IMR-90 (cell line): Measurements from ENCODE around the gene PDE8B. TPM values are rescaled to one million over a fixed set of nuclear protein-coding genes. Genes with fewer than 3 reads are reported as not detected.

Source experiments
- ATAC-seq: fragments of 200-7000 bp; cut with Tn5 transposase; 2 replicates; pipeline ENCODE4 v1.9.1; 2020; ENCODE audit warnings: low read depth, mild to moderate bottlenecking, moderate library complexity
- BruUV-seq: library from RNA; stranded (reverse); fragments of 400-500 nt; replicated peaks from 2 replicates; lab custom pipeline; 2021; lab: Mats Ljungman, UMichigan
- CTCF ChIA-PET: fragments of 300-600 bp; formaldehyde crosslinking; extraction: SDS; loops from one replicate; lab custom pipeline; 2021; ENCODE audit warnings: antibody characterized with exemption; lab: Yijun Ruan, JAX
- POLR2A ChIA-PET: fragments of 300-600 bp; sonication (Branson Sonifier 250); formaldehyde crosslinking; loops from one replicate; lab custom pipeline; 2022; ENCODE audit warnings: antibody characterized with exemption; ENCODE audit not compliant: unreplicated experiment; lab: Charles Lee
- DNase-seq: peaks from one replicate; pipeline ENCODE4 v3.0.0; 2013
- H2AFZ ChIP-seq: replicated peaks from 2 replicates; pipeline ENCODE3; 2013; ENCODE audit warnings: low read length, mild to moderate bottlenecking; ENCODE audit not compliant: poor library complexity
- H2AK5ac ChIP-seq: 2 replicates; pipeline ENCODE4 v1.6.1; 2013; ENCODE audit warnings: low read depth, low read length, inconsistent platforms
- H2AK9ac ChIP-seq: replicated peaks from 2 replicates; pipeline ENCODE3; 2013; ENCODE audit warnings: mild to moderate bottlenecking, low read depth, low read length, moderate library complexity; ENCODE audit not compliant: poor library complexity
- H2BK120ac ChIP-seq: 2 replicates; pipeline ENCODE4 v1.6.1; 2013; ENCODE audit warnings: low read depth, low read length, inconsistent platforms
- H2BK15ac ChIP-seq: 3 replicates; pipeline ENCODE4 v1.6.1; 2013; ENCODE audit warnings: low read depth, low read length, inconsistent platforms
- H2BK20ac ChIP-seq: 2 replicates; pipeline ENCODE4 v1.6.1; 2013; ENCODE audit warnings: low read depth, mild to moderate bottlenecking, inconsistent platforms, low read length, moderate library complexity
- H2BK5ac ChIP-seq: 2 replicates; pipeline ENCODE4 v1.6.1; 2013; ENCODE audit warnings: mild to moderate bottlenecking, low read depth, low read length, inconsistent platforms; ENCODE audit not compliant: poor library complexity, severe bottlenecking
- H3K14ac ChIP-seq: replicated peaks from 2 replicates; pipeline ENCODE4 v1.6.1; 2013; ENCODE audit warnings: low read depth, low read length, inconsistent platforms
- H3K18ac ChIP-seq: 2 replicates; pipeline ENCODE4 v1.6.1; 2013; ENCODE audit warnings: low read depth, low read length, control low read depth
- H3K23ac ChIP-seq: 2 replicates; pipeline ENCODE4 v1.6.1; 2013; ENCODE audit warnings: low read depth, low read length, inconsistent platforms
- H3K27ac ChIP-seq: 2 replicates; pipeline ENCODE4 v1.5.1; 2013; ENCODE audit warnings: mild to moderate bottlenecking, control low read depth, low read length; ENCODE audit not compliant: insufficient read depth
- H3K27me3 ChIP-seq: 2 replicates; pipeline ENCODE4 v1.6.1; 2013; ENCODE audit warnings: low read length; ENCODE audit not compliant: control insufficient read depth, insufficient read depth
- H3K36me3 ChIP-seq: 2 replicates; pipeline ENCODE4 v1.6.1; 2013; ENCODE audit warnings: low read length, mixed read lengths; ENCODE audit not compliant: control insufficient read depth, insufficient read depth
- H3K4ac ChIP-seq: 2 replicates; pipeline ENCODE4 v1.6.1; 2013; ENCODE audit warnings: low read depth, low read length, inconsistent platforms
- H3K4me1 ChIP-seq: 2 replicates; pipeline ENCODE4 v1.6.1; 2013; ENCODE audit warnings: low read length, mixed read lengths; ENCODE audit not compliant: control insufficient read depth, insufficient read depth
- H3K4me2 ChIP-seq: 2 replicates; pipeline ENCODE4 v1.6.1; 2013; ENCODE audit warnings: low read depth, mild to moderate bottlenecking, control low read depth, low read length, moderate library complexity
- H3K4me3 ChIP-seq: 2 replicates; pipeline ENCODE4 v1.5.1; 2013; ENCODE audit warnings: low read depth, mild to moderate bottlenecking, control low read depth, low read length, moderate library complexity; ENCODE audit not compliant: insufficient read depth
- H3K56ac ChIP-seq: 2 replicates; pipeline ENCODE4 v1.6.1; 2013; ENCODE audit warnings: low read length, inconsistent platforms; ENCODE audit not compliant: insufficient read depth; ENCODE audit errors: extremely low read depth
- H3K79me1 ChIP-seq, 2 experiments: 2 replicates each; pipeline ENCODE4 v1.6.1; 2013; ENCODE audit warnings: low read length in 2 of 2, inconsistent platforms in 1 of 2, low read depth in 1 of 2
- H3K9ac ChIP-seq: 2 replicates; pipeline ENCODE4 v1.6.1; 2013; ENCODE audit warnings: low read depth, low read length, control low read depth
- H3K9me1 ChIP-seq: 2 replicates; pipeline ENCODE4 v1.6.1; 2013; ENCODE audit warnings: low read length, inconsistent platforms; ENCODE audit not compliant: insufficient read depth
- H3K9me3 ChIP-seq: 2 replicates; pipeline ENCODE4 v1.6.1; 2013; ENCODE audit warnings: low read length; ENCODE audit not compliant: control insufficient read depth, insufficient read depth
- H4K20me1 ChIP-seq: 2 replicates; pipeline ENCODE4 v1.6.1; 2013; ENCODE audit warnings: low read length, inconsistent platforms; ENCODE audit not compliant: insufficient read depth
- H4K5ac ChIP-seq: 2 replicates; pipeline ENCODE4 v1.6.1; 2013; ENCODE audit warnings: mild to moderate bottlenecking, low read depth, low read length, control low read depth
- H4K8ac ChIP-seq, 2 experiments: 2 replicates each; pipeline ENCODE4 v1.6.1; 2013; ENCODE audit warnings: low read depth in 2 of 2, low read length in 2 of 2, control low read depth in 1 of 2, inconsistent platforms in 1 of 2
- H4K91ac ChIP-seq: 2 replicates; pipeline ENCODE4 v1.6.1; 2013; ENCODE audit warnings: low read depth, low read length, inconsistent platforms; ENCODE audit not compliant: insufficient read depth
- BHLHE40 ChIP-seq: fragments of 150-350 bp; IDR thresholded peaks from 2 replicates; pipeline ENCODE4 v1.6.1; 2016; ENCODE audit warnings: mild to moderate bottlenecking, low read depth, low read length
- CEBPB ChIP-seq: IDR thresholded peaks from 2 replicates; pipeline ENCODE4 v1.6.1; 2012; ENCODE audit warnings: low read depth, low read length, improper control_type of control experiment
- CHD1 ChIP-seq: IDR thresholded peaks from 2 replicates; pipeline ENCODE4 v1.6.1; 2012; ENCODE audit warnings: low read depth, low read length, improper control_type of control experiment
- CTCF ChIP-seq: conservative IDR thresholded peaks from 2 replicates; pipeline ENCODE4 v1.5.1; 2012; ENCODE audit warnings: mild to moderate bottlenecking, low read depth, low read length, improper control_type of control experiment
- ELK1 ChIP-seq: fragments of 150-350 bp; IDR thresholded peaks from 2 replicates; pipeline ENCODE4 v1.6.1; 2016; ENCODE audit warnings: low read depth, mild to moderate bottlenecking, low read length, moderate library complexity, borderline replicate concordance
- FOS ChIP-seq: fragments of 150-350 bp; IDR thresholded peaks from 2 replicates; pipeline ENCODE4 v1.6.1; 2016; ENCODE audit warnings: low read depth, low read length
- MAFK ChIP-seq: IDR thresholded peaks from 2 replicates; pipeline ENCODE4 v1.6.1; 2012; ENCODE audit warnings: low read depth, low read length, improper control_type of control experiment
- MAZ ChIP-seq: IDR thresholded peaks from 2 replicates; pipeline ENCODE4 v1.6.1; 2012; ENCODE audit warnings: low read depth, mild to moderate bottlenecking, low read length, improper control_type of control experiment, moderate library complexity, borderline replicate concordance
- MXI1 ChIP-seq: IDR thresholded peaks from 2 replicates; pipeline ENCODE4 v1.6.1; 2012; ENCODE audit warnings: low read depth, mild to moderate bottlenecking, low read length, moderate library complexity, borderline replicate concordance
- NFE2L2 ChIP-seq: fragments of 150-350 bp; IDR thresholded peaks from 2 replicates; pipeline ENCODE4 v1.6.1; 2016; ENCODE audit warnings: low read depth, mild to moderate bottlenecking, low read length
- POLR2A ChIP-seq: IDR thresholded peaks from 2 replicates; pipeline ENCODE4 v1.6.1; 2012; ENCODE audit warnings: mild to moderate bottlenecking, low read depth, low read length
- RAD21 ChIP-seq: IDR thresholded peaks from 2 replicates; pipeline ENCODE4 v1.6.1; 2012; ENCODE audit warnings: low read length, improper control_type of control experiment
- RCOR1 ChIP-seq: IDR thresholded peaks from 2 replicates; pipeline ENCODE4 v1.6.1; 2012; ENCODE audit warnings: mild to moderate bottlenecking, low read length, improper control_type of control experiment; ENCODE audit not compliant: insufficient replicate concordance
- RFX5 ChIP-seq: IDR thresholded peaks from 2 replicates; pipeline ENCODE4 v1.8.0; 2012; ENCODE audit warnings: low read depth, mild to moderate bottlenecking, low read length, moderate library complexity
- SMC3 ChIP-seq: fragments of 150-350 bp; IDR thresholded peaks from 2 replicates; pipeline ENCODE4 v1.6.1; 2016; ENCODE audit warnings: low read depth, mild to moderate bottlenecking, antibody characterized with exemption, low read length, moderate library complexity
- USF2 ChIP-seq: fragments of 150-350 bp; IDR thresholded peaks from 2 replicates; pipeline ENCODE4 v1.6.1; 2017; ENCODE audit warnings: mild to moderate bottlenecking, antibody characterized with exemption, low read length, low read depth
- WGBS, 2 experiments: methylation state at CpG; one replicate each; pipeline versions ENCODE4 v1.1.5 to v1.1.7; 2013; ENCODE audit warnings: missing lambda C conversion rate in 2 of 2; ENCODE audit not compliant: insufficient read length in 1 of 2; ENCODE audit errors: extremely low coverage in 2 of 2; 5-methylcytosine and 5-hydroxymethylcytosine counted together
- dilution Hi-C: fragments of 300-500 bp; cut with HindIII; formaldehyde crosslinking; loops from one replicate; pipeline ENCODE4 v1.14.3; 2018; ENCODE audit warnings: low sequenced_read_pairs; ENCODE audit not compliant: unreplicated experiment
- in situ Hi-C: fragments of 300-500 bp; cut with MboI; formaldehyde crosslinking; loops from 3 replicates; pipeline ENCODE4 v1.14.3; 2019; ENCODE audit warnings: low sequenced_read_pairs, inconsistent platforms, mixed read lengths
- intact Hi-C: fragments of 100-400 bp; cut with micrococcal nuclease; formaldehyde crosslinking; loops from 2 replicates; pipeline ENCODE4 v1.10.0; 2022
- polyA plus RNA-seq, 3 experiments: library from polyadenylated mRNA; depleted of rRNA; stranded (reverse); fragments of >200 nt; gene quantifications; 2 replicates each; pipeline ENCODE4 v1.2.3, GENCODE V29; 2012; ENCODE audit warnings: low replicate concordance in 1 of 3
- total RNA-seq: library from RNA; depleted of rRNA; stranded (reverse); fragments of >200 nt; gene quantifications from 2 replicates; pipeline ENCODE4 v1.2.3, GENCODE V29; 2012

Gene PDE8B
- total and polyA plus RNA-seq, 2 of the 4 experiments (the other 2 are of a cell fraction) = under 0.01 to 0.03 TPM

GRCh38 chr5:77249475-77249874 is 39.0 kb downstream of the PDE8B start:
- BruUV-seq = no TSS peak
- H3K9me1 ChIP-seq = no peaks in the 10 kb centered on the region
- H3K27me3 ChIP-seq = peaks cover 18% of the 10 kb centered on the region
- no peak overlapping the region for H2BK15ac ChIP-seq
- POLR2A ChIA-PET = no interaction called here
- no peak overlapping the region for H3K4me2 ChIP-seq
- no peaks in the 10 kb centered on the region for H3K9me3 ChIP-seq
- no peak overlapping the region for H2AK9ac ChIP-seq
- H3K79me1 ChIP-seq = no peaks in the 10 kb centered on the region
- WGBS, 2 experiments = no CpG with 5 or more reads among the region's 2 CpGs
- H3K23ac ChIP-seq = no peak overlapping the region
- no peak overlapping the region for H3K4me3 ChIP-seq
- H2BK5ac ChIP-seq = no peak overlapping the region
- no peak overlapping the region for H4K5ac ChIP-seq
- in situ Hi-C loops (loop anchor here (25.0 kb wide), 1 partner anchor 362 kb away; no protein-coding TSS in a partner anchor), intact Hi-C loops (no loop called here), dilution Hi-C loops (no loop called here)
- H3K4ac ChIP-seq = no peak overlapping the region
- no peak for ATAC-seq
- no peak overlapping the region for H3K56ac ChIP-seq
- no peak overlapping the region for H3K9ac ChIP-seq
- no peak overlapping the region for H2BK120ac ChIP-seq
- no peak for DNase-seq
- no peak overlapping the region for H2AFZ ChIP-seq
- no peak for TF ChIP-seq FOS
- no peak for TF ChIP-seq CHD1
- no peak for TF ChIP-seq MAZ
- no peak for TF ChIP-seq SMC3
- TF ChIP-seq RFX5 = no peak
- no peak for TF ChIP-seq RCOR1
- no peak for TF ChIP-seq MXI1
- TF ChIP-seq POLR2A = no peak
- no peak for TF ChIP-seq CTCF
- TF ChIP-seq CEBPB = no peak
- no peak for TF ChIP-seq MAFK
- no peak for TF ChIP-seq ELK1
- TF ChIP-seq USF2 = no peak
- no peak for TF ChIP-seq NFE2L2
- TF ChIP-seq BHLHE40 = no peak
- TF ChIP-seq RAD21 = no peak
- H3K14ac ChIP-seq = no peak overlapping the region
- H3K4me1 ChIP-seq = no peaks in the 10 kb centered on the region
- no peak overlapping the region for H2AK5ac ChIP-seq
- H3K27ac ChIP-seq = no peak overlapping the region
- H4K91ac ChIP-seq = no peak overlapping the region
- H3K36me3 ChIP-seq = no peaks in the 10 kb centered on the region
- H2BK20ac ChIP-seq = no peak overlapping the region
- H4K8ac ChIP-seq = no peak overlapping the region
- no peaks in the 10 kb centered on the region for H4K20me1 ChIP-seq
- CTCF ChIA-PET = no interaction called here
- no peak overlapping the region for H3K18ac ChIP-seq
